NB4 (cell line): Measurements from ENCODE around the gene INPP5D.

ENCODE experiments used
- DNase-seq: peaks from one replicate; pipeline ENCODE4 v3.0.0; 2010; ENCODE audit warnings: low read depth
- H3K4me3 ChIP-seq: one replicate; pipeline ENCODE4 v1.5.1; 2011; ENCODE audit warnings: mild to moderate bottlenecking, low read depth, low read length, moderate library complexity
- CTCF ChIP-seq: IDR thresholded peaks from one replicate; pipeline ENCODE4 v1.5.1; 2012; ENCODE audit warnings: low read depth, low read length
- MAX ChIP-seq: IDR thresholded peaks from 2 replicates; pipeline ENCODE4 v1.6.1; 2011; ENCODE audit warnings: low read depth, low read length
- MYC ChIP-seq: IDR thresholded peaks from 2 replicates; pipeline ENCODE4 v1.6.1; 2011; ENCODE audit warnings: low read depth, low read length
- POLR2A ChIP-seq: IDR thresholded peaks from 2 replicates; pipeline ENCODE4 v1.6.1; 2011; ENCODE audit warnings: mild to moderate bottlenecking; ENCODE audit not compliant: insufficient read length; ENCODE audit errors: extremely low read depth

The INPP5D gene

GRCh38 chr2:233145726-233146125 lies 85.6 kb downstream of the INPP5D start:
- H3K4me3 ChIP-seq = no peak overlapping the region
- TF ChIP-seq POLR2A (peak; percentile 10), MYC (no peak), MAX (no peak), CTCF (no peak)
- DNase-seq = no peak

- TF ChIP-seq MYC = no peak
- H3K4me3 ChIP-seq = no peak overlapping the region
- DNase-seq = no peak
Observed at GRCh38 chr2:233146194-233146593, 86.1 kb downstream of the INPP5D start.

GRCh38 chr2:233147136-233147828 lies 87.1 kb downstream of the INPP5D start:
- no peak for DNase-seq
- H3K4me3 ChIP-seq = no peak overlapping the region
- TF ChIP-seq MYC (no peak), MAX (no peak), POLR2A (no peak)

GRCh38 chr2:233147829-233148167 lies 87.7 kb downstream of the INPP5D start:
- no peak for DNase-seq
- TF ChIP-seq CTCF (no peak), MAX (no peak), POLR2A (no peak), MYC (no peak)
- H3K4me3 ChIP-seq = no peak overlapping the region

- no peak overlapping the region for H3K4me3 ChIP-seq
- TF ChIP-seq MYC (no peak), CTCF (no peak), POLR2A (no peak), MAX (no peak)
- DNase-seq = no peak
Observed at GRCh38 chr2:233148354-233148753, 88.2 kb downstream of the INPP5D start.

- TF ChIP-seq MAX = no peak
- no peak for TF ChIP-seq MYC
- TF ChIP-seq POLR2A = no peak
- no peak for TF ChIP-seq CTCF
- no peak overlapping the region for H3K4me3 ChIP-seq
- no peak for DNase-seq
Observed at GRCh38 chr2:233152541-233152940, 92.4 kb downstream of the INPP5D start.

- no peak for DNase-seq
- TF ChIP-seq MYC = no peak
- no peak for TF ChIP-seq POLR2A
- no peak for TF ChIP-seq MAX
- TF ChIP-seq CTCF = no peak
- H3K4me3 ChIP-seq = no peak overlapping the region
Observed at GRCh38 chr2:233153146-233153798, 93.1 kb downstream of the INPP5D start.
